K562 (cell line): ENCODE measurements around the gene ZKSCAN4. TPM values are rescaled to one million over a fixed set of nuclear protein-coding genes. Genes with fewer than 3 reads are reported as not detected.

Experiments used
- E2F8 ChIP-seq: fragments of 450-650 bp; IDR thresholded peaks from 2 replicates; pipeline ENCODE4 v1.7.1; 2018; ENCODE audit warnings: mild to moderate bottlenecking, low read depth; ENCODE audit not compliant: partially characterized antibody
- HMGN3 ChIP-seq: IDR thresholded peaks from 2 replicates; pipeline ENCODE4 v1.6.1; 2011; ENCODE audit warnings: borderline replicate concordance, low read depth, mild to moderate bottlenecking, mixed read lengths, low read length; ENCODE audit not compliant: insufficient read length; ENCODE audit errors: extremely low read depth
- HOMEZ ChIP-seq: fragments of 250-450 bp; sonication (Bioruptor Pico); IDR thresholded peaks from 2 replicates; pipeline ENCODE4 v1.4.0; 2020; ENCODE audit warnings: mild to moderate bottlenecking, moderate library complexity
- KAT2B ChIP-seq: IDR thresholded peaks from one replicate; pipeline ENCODE4 v1.6.1; 2012; ENCODE audit warnings: low read depth, mild to moderate bottlenecking, control low read depth, inconsistent platforms, low read length, moderate library complexity
- KLF10 ChIP-seq: fragments of 250-450 bp; sonication (Bioruptor Pico); IDR thresholded peaks from 2 replicates; pipeline ENCODE4 v1.6.1; 2021; ENCODE audit warnings: matching md5 sums
- NFIC ChIP-seq: fragments of 450-650 bp; IDR thresholded peaks from 2 replicates; pipeline ENCODE4 v1.6.1; 2017; ENCODE audit warnings: mild to moderate bottlenecking, inconsistent platforms
- TSHZ1 ChIP-seq: fragments of 250-450 bp; sonication (Bioruptor Pico); IDR thresholded peaks from 2 replicates; pipeline ENCODE4 v1.4.0; 2020; ENCODE audit warnings: mild to moderate bottlenecking, moderate library complexity
- ZNF174 ChIP-seq: fragments of 250-450 bp; sonication (Bioruptor Pico); IDR thresholded peaks from 2 replicates; pipeline ENCODE4 v1.4.0; 2020; ENCODE audit warnings: mild to moderate bottlenecking
- ZNF584 ChIP-seq: fragments of 200-800 bp; sonication (Bioruptor generic); IDR thresholded peaks from 2 replicates; pipeline ENCODE4 v1.6.1; 2016; ENCODE audit warnings: low read depth, mild to moderate bottlenecking, missing genetic modification characterization, missing compliant biosample characterization
- ZNF76 ChIP-seq: fragments of 250-450 bp; sonication (Bioruptor Pico); IDR thresholded peaks from 2 replicates; pipeline ENCODE4 v1.4.0; 2020; ENCODE audit warnings: mild to moderate bottlenecking, moderate library complexity, borderline replicate concordance
- ZNF79 ChIP-seq: fragments of 250-450 bp; sonication (Bioruptor Pico); IDR thresholded peaks from 2 replicates; pipeline ENCODE4 v1.4.0; 2020; ENCODE audit warnings: low read depth, mild to moderate bottlenecking, moderate library complexity
- polyA plus RNA-seq, 8 experiments: library from polyadenylated mRNA; depleted of rRNA in 4 of 8; stranded (reverse) in 5 of 8; unstranded in 3 of 8; fragments of >200 nt; fragmentation: Nextera tagmentation in 2 of 8; fragmentation: Illumina TruSeq in 1 of 8; extraction: Ambion mirVana in 2 of 8; extraction: Trizol in 1 of 8; gene quantifications; 2 replicates each; pipeline versions ENCODE4 v1.2.1 to v1.2.3, GENCODE V29; 2011 to 2014; ENCODE audit warnings: inconsistent platforms in 1 of 8, missing spikeins in 1 of 8
- total RNA-seq, 7 experiments: library from RNA; depleted of rRNA in 6 of 7; stranded (reverse); fragments of >200 nt in 6 of 7; fragmentation: Illumina TruSeq in 2 of 7; extraction: Trizol in 2 of 7; gene quantifications; 2 replicates each; pipeline versions ENCODE4 v1.2.1 to v1.2.3, GENCODE V29; 2011 to 2021; ENCODE audit warnings: low replicate concordance in 1 of 7
- TF ChIP-seq, protein P1 (sequence below), 2 experiments: fragments of 450-650 bp in 1 of 2; sonication (generic) in 1 of 2; formaldehyde crosslinking; conservative IDR thresholded peaks; 2 replicates each; pipeline versions ENCODE4 v1.4.0 to v1.8.1; 2020 to 2022; ENCODE audit warnings: mild to moderate bottlenecking in 1 of 2, missing genetic modification reagents in 1 of 2
- TF ChIP-seq, protein P2 (sequence below): sonication (generic); formaldehyde crosslinking; IDR thresholded peaks from 2 replicates; pipeline ENCODE4 v1.8.0; 2022; ENCODE audit warnings: mild to moderate bottlenecking, low read depth, missing genetic modification reagents
- TF ChIP-seq, protein P3 (sequence below): sonication (generic); formaldehyde crosslinking; IDR thresholded peaks from 2 replicates; pipeline ENCODE4 v1.8.1; 2023; ENCODE audit warnings: mild to moderate bottlenecking, missing genetic modification reagents, moderate library complexity

ZKSCAN4 gene
- total and polyA plus RNA-seq, 9 of the 15 experiments (the other 6 are each of a cell fraction or from before 2014, with no cell fraction given) = 1.2 to 5.3 (median 4.7) TPM

DNA sequence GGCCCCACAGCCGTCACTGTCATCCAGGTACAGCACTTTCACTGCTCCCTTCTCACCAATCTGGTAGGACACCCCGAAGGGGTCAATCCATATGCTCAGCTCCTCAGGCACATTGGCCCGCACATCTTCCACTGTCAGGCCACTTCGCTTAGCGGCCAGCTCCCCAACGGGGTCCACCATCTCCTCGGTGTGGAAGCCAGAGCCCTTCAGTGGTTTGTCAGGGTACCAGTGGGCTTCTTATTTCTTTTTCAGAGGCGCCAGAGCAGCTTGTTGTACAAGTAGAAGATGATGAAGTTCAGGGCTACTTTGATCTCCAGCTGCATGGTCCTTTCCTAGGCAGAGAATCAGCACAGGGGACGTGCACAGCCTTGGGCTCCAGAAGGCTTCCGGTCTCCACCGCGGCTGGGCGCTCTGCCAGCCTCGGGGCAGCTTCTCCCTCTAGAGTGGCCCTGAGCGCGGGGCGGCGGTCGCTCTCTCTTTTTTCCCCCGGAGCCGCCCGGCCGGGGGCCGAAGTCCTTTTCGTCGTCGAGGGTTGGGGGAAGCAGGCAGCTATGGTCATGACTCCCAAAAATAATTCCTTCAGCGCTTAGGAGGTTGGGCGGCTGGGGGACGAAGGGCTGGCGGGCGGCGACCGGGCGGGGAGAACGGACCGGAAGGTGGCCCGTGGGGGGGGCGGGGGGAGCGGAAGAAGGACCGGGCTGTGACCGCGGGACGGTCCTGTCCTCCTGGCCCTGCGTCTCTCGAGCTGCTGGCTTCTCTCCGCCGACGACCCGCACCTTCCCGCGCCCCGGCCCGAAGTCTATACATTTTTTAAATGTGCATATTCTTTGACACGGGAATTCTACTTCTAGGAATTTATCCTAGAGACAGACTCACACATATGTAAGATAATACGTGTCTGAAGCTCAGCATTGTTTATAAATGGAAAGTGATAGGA, 33.5 kb downstream of the ZKSCAN4 start (continued):
- TF ChIP-seq ZNF76 (CRISPR knock-in tag) (no peak), NFIC (peak; percentile 98), ZNF174 (CRISPR knock-in tag) (no peak), KAT2B (no peak), E2F8 (no peak), ZNF79 (CRISPR knock-in tag) (no peak), HOMEZ (CRISPR knock-in tag) (no peak), ZNF584 (no peak), TSHZ1 (CRISPR knock-in tag) (no peak), HMGN3 (peak; percentile 79), KLF10 (CRISPR knock-in tag) (no peak)
- TF ChIP-seq, protein P1, sequence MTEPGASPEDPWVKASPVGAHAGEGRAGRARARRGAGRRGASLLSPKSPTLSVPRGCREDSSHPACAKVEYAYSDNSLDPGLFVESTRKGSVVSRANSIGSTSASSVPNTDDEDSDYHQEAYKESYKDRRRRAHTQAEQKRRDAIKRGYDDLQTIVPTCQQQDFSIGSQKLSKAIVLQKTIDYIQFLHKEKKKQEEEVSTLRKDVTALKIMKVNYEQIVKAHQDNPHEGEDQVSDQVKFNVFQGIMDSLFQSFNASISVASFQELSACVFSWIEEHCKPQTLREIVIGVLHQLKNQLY (CRISPR knock-in tag; conservative IDR thresholded peaks at IDR 0.05) = no peak
- TF ChIP-seq, protein P2, sequence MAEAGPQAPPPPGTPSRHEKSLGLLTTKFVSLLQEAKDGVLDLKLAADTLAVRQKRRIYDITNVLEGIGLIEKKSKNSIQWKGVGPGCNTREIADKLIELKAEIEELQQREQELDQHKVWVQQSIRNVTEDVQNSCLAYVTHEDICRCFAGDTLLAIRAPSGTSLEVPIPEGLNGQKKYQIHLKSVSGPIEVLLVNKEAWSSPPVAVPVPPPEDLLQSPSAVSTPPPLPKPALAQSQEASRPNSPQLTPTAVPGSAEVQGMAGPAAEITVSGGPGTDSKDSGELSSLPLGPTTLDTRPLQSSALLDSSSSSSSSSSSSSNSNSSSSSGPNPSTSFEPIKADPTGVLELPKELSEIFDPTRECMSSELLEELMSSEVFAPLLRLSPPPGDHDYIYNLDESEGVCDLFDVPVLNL = no peak
- TF ChIP-seq, protein P3, sequence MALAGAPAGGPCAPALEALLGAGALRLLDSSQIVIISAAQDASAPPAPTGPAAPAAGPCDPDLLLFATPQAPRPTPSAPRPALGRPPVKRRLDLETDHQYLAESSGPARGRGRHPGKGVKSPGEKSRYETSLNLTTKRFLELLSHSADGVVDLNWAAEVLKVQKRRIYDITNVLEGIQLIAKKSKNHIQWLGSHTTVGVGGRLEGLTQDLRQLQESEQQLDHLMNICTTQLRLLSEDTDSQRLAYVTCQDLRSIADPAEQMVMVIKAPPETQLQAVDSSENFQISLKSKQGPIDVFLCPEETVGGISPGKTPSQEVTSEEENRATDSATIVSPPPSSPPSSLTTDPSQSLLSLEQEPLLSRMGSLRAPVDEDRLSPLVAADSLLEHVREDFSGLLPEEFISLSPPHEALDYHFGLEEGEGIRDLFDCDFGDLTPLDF = no peak
